Spleen (tissue), 13 donors: ENCODE data around the gene DCBLD1. TPM values are rescaled to one million over a fixed set of nuclear protein-coding genes. Genes with fewer than 3 reads are reported as not detected.
A peak's percentile ranks its signal among the peaks of the same experiment; 100 is the strongest.
"Not testable (repeated sequence)": the region's sequence is repeated elsewhere in the genome, so short reads cannot be mapped to it uniquely, and the experiment has no call there.

Experiments used
- DNase-seq: peaks from one replicate; pipeline ENCODE4 v3.0.0-alpha.2; 2020
- H3K27ac ChIP-seq, 8 donors: fragments of 200-600 bp; sonication (generic) in 7 of 8; 1 replicate in 4 of 8; 2 replicates in 4 of 8; pipeline versions ENCODE4 v1.5.0 to v1.8.0; 2016 to 2021; ENCODE audit warnings: inconsistent platforms in 4 of 8, mild to moderate bottlenecking in 4 of 8, moderate library complexity in 1 of 8
- H3K27me3 ChIP-seq, 7 donors: fragments of 200-600 bp; sonication (generic) in 6 of 7; replicated peaks in 1 of 7; 1 replicate in 4 of 7; 2 replicates in 3 of 7; pipeline versions ENCODE4 v1.5.0 to v1.8.0; 2016 to 2021; ENCODE audit warnings: inconsistent platforms in 3 of 7, mild to moderate bottlenecking in 1 of 7
- H3K36me3 ChIP-seq, 6 donors: fragments of 200-600 bp; sonication (generic) in 5 of 6; 1 replicate in 4 of 6; 2 replicates in 2 of 6; pipeline versions ENCODE4 v1.5.0 to v1.8.0; 2016 to 2021; ENCODE audit warnings: inconsistent platforms in 2 of 6
- H3K4me1 ChIP-seq, 6 donors: fragments of 200-600 bp; sonication (generic) in 5 of 6; 1 replicate in 3 of 6; 2 replicates in 3 of 6; pipeline versions ENCODE4 v1.5.0 to v1.8.0; 2016 to 2021; ENCODE audit warnings: inconsistent platforms in 3 of 6
- H3K4me3 ChIP-seq, 8 donors: fragments of 200-600 bp; sonication (generic) in 7 of 8; 1 replicate in 4 of 8; 2 replicates in 4 of 8; pipeline versions ENCODE4 v1.5.0 to v1.8.0; 2016 to 2021; ENCODE audit warnings: inconsistent platforms in 4 of 8, mild to moderate bottlenecking in 4 of 8, moderate library complexity in 2 of 8
- H3K9me3 ChIP-seq, 8 donors: fragments of 200-600 bp; sonication (generic) in 7 of 8; 1 replicate in 4 of 8; 2 replicates in 4 of 8; pipeline versions ENCODE4 v1.5.0 to v1.8.0; 2016 to 2021; ENCODE audit warnings: inconsistent platforms in 4 of 8
- POLR2A ChIP-seq, 3 donors: fragments of 450-650 bp; IDR thresholded peaks; one replicate each; pipeline ENCODE4 v1.5.1; 2017; ENCODE audit warnings: antibody characterized with exemption in 3 of 3, mild to moderate bottlenecking in 1 of 3
- POLR2AphosphoS5 ChIP-seq, 3 donors: sonication (generic); formaldehyde crosslinking; IDR thresholded peaks; one replicate each; pipeline ENCODE4 v1.5.1; 2017; ENCODE audit warnings: antibody characterized with exemption in 3 of 3
- WGBS, 5 donors: extraction: QIAGEN DNeasy Blood & Tissue Kit in 3 of 5; methylation state at CpG; one replicate each; pipeline versions ENCODE4 v1.1.5 to v1.1.7; 2013 to 2018; 5-methylcytosine and 5-hydroxymethylcytosine counted together
- intact Hi-C: fragments of 100-400 bp; cut with DNase I; formaldehyde crosslinking; loops from one replicate; pipeline ENCODE4 v1.15.0; 2023; ENCODE audit warnings: low total_unique reads
- long read RNA-seq, 2 donors: transcript quantifications; one replicate each; lab custom pipeline, GENCODE V29; 2026
- polyA plus RNA-seq, 3 donors: library from polyadenylated mRNA; stranded (reverse); fragments of 200-250 nt; gene quantifications; one replicate each; pipeline ENCODE4 v1.2.1, GENCODE V29; 2013
- total RNA-seq, 7 donors: library from RNA; depleted of rRNA in 3 of 7; stranded (reverse); fragments of >200 nt in 3 of 7; fragmentation: NEBNext Ultra II Directional in 4 of 7; extraction: Animal tissue kit (Norgen Biotek cat#: 25700) in 4 of 7; gene quantifications; one replicate each; pipeline versions ENCODE4 v1.1.0 to v1.2.1, GENCODE V29; 2016 to 2021
- TF ChIP-seq, protein P1 (sequence below), 11 experiments: fragments of 200-600 bp in 7 of 11; fragments of 450-650 bp in 4 of 11; sonication (generic) in 4 of 11; IDR thresholded peaks in 8 of 11; conservative IDR thresholded peaks in 3 of 11; 1 replicate in 7 of 11; 2 replicates in 4 of 11; pipeline versions ENCODE4 v1.4.0 to v1.8.0; 2016 to 2021; ENCODE audit warnings: antibody characterized with exemption in 11 of 11, inconsistent platforms in 4 of 11, mild to moderate bottlenecking in 1 of 11
- donor health status: healthy with polysubstance abuse.
- donor health status: DM: no; HTN: no; CAD: no; lungs with moderate emphysema.
- donor health status: DM: no; HTN: no; CAD: no.
- donor health status: Bipolar disorder and iron deficiency.
- donor health status: healthy.
- donor health status: DM: no; HTN: no; CAD: no.
- donor health status: DM: yes; HTN: yes; CAD: no.

Gene DCBLD1
- total RNA-seq, result 10 to 100 TPM in 2 of 7 donors, 1 to 10 TPM in 5; 7.0 to 16.7 (median 8.4) TPM
- polyA plus RNA-seq, result 1 to 10 TPM; 2.0 to 3.2 (median 2.6) TPM
- long read RNA-seq, donor 1, result 0 reads
- long read RNA-seq, donor 2, partial matches to known transcripts, result 0 of 2 reads
- long read RNA-seq, donor 2, other reads (novel, unspliced or antisense), result 0 of 2 reads

DNA sequence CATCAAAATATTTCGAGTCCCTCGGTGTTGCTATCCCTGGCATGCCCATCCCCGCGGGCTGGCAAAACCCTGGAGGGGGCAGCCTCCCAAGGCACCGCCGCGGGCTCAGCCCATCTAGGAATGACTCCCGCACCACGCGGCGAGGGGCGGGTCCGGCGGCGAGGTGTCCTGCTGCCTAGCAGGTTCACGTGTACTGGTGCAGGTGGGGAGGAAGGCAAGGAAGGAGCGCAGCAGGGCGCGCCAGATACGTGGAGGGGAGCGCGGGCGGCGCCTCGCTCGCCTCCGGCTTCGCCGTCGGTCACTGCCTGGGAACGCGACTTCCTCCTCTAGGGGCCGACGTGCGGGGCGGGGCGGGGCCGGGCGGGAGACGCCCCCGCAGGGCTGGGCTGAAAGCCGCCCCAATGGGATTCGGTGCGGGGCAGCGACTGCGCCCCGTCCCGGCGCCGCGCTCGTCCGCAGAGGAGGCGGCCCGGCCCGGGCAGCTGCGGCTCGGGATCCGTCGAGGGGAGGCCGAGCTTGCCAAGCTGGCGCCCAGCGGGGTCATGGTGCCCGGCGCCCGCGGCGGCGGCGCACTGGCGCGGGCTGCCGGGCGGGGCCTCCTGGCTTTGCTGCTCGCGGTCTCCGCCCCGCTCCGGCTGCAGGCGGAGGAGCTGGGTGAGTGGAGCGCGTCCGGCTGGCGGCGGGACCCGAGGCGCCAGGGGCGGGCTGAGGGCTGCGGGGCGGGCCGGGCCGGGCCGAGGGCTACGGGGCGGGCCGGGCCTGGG, at the start of gene DCBLD1:
DCBLD1 (plus strand) TSS at position 435 of the 764 bp plus-strand sequence; CDS start at position 543, 108 bp downstream.
- Histone ChIP-seq H3K4me3 (peak within 1 kb of the TSS; percentile 29 to 80 (median 72)), H3K9me3 (no peaks in the 10 kb centered on the region), H3K4me1 (peaks cover 0 to 45% (median 29%) of the 10 kb centered on the region in 6 donors), H3K36me3 (no peaks in the 10 kb centered on the region), H3K27me3 (peaks cover 0 to 46% (median 0%) of the 10 kb centered on the region in 7 donors), H3K27ac (peak within 1 kb of the TSS; percentile 11 to 90 (median 84))
- DNase-seq, result peak; percentile 94
- TF ChIP-seq, protein P1, sequence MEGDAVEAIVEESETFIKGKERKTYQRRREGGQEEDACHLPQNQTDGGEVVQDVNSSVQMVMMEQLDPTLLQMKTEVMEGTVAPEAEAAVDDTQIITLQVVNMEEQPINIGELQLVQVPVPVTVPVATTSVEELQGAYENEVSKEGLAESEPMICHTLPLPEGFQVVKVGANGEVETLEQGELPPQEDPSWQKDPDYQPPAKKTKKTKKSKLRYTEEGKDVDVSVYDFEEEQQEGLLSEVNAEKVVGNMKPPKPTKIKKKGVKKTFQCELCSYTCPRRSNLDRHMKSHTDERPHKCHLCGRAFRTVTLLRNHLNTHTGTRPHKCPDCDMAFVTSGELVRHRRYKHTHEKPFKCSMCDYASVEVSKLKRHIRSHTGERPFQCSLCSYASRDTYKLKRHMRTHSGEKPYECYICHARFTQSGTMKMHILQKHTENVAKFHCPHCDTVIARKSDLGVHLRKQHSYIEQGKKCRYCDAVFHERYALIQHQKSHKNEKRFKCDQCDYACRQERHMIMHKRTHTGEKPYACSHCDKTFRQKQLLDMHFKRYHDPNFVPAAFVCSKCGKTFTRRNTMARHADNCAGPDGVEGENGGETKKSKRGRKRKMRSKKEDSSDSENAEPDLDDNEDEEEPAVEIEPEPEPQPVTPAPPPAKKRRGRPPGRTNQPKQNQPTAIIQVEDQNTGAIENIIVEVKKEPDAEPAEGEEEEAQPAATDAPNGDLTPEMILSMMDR (IDR thresholded peaks at IDR 0.05 in 8 of 11, conservative IDR thresholded peaks at IDR 0.05 in 3 of 11), result peak in 2 of 11 experiments; percentile 12 to 13
- TF ChIP-seq POLR2AphosphoS5 (IDR thresholded peaks at IDR 0.05) (peak; percentile 47 to 74 (median 69)), POLR2A (IDR thresholded peaks at IDR 0.05) (no peak)
- intact Hi-C loops, result no loop called here
- 0 to 1% (median 1%) methylated on average over 14 to 96 of the region's 96 CpGs for WGBS, 5 donors

DNA sequence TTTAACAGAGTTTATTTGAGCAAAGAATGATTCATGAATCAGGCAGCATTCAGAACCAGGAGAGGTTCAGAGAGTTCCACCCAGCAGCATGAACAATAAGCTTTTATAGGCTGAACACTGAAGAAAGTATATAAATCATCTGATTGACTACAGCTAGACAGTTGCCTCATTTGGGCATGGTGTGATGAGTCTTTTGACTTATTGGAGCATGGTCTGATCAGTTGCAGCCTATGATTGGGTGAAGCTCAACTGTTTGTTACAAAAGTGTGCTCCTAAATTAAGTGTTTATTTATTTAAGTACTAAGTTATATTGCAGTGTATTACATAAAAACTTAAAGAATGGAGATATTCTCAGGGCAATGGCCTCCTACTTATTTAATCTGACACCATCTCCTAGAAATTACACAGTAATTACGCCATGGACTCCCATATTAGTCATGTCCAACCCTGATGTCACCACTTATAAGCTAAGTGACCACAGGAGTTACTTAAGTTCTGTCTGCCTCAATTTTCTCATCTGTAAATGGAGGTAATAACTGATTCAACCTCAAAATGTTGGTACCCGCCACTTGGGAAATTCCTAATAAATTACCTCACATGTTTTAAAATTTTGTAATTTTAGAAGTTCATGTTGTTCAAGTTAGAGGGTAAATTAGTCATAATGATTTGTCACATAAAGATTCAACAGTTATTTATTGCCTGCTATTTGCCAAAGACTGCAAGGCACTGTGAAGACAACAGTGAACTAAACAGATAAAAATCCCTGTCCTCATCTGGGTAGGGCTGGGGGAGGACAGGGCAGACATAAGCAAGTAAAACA, 41.6 kb upstream of the DCBLD1 start:
- H3K36me3 ChIP-seq, result no peaks in the 10 kb centered on the region
- intact Hi-C loops, result no loop called here
- DNase-seq, result no peak
- peaks cover 0 to 29% (median 0%) of the 10 kb centered on the region in 7 donors for H3K27me3 ChIP-seq
- H3K27ac ChIP-seq, result no peak overlapping the region
- H3K9me3 ChIP-seq, result no peaks in the 10 kb centered on the region
- no peaks in the 10 kb centered on the region for H3K4me1 ChIP-seq
- 68 to 83% (median 73%) methylated on average over 2 of the region's 2 CpGs for WGBS, 5 donors
- TF ChIP-seq POLR2AphosphoS5 (IDR thresholded peaks at IDR 0.05) (no peak), POLR2A (IDR thresholded peaks at IDR 0.05) (no peak)
- TF ChIP-seq, protein P1 (IDR thresholded peaks at IDR 0.05 in 8 of 11, conservative IDR thresholded peaks at IDR 0.05 in 3 of 11), result no peak
- H3K4me3 ChIP-seq, result no peak overlapping the region

DNA sequence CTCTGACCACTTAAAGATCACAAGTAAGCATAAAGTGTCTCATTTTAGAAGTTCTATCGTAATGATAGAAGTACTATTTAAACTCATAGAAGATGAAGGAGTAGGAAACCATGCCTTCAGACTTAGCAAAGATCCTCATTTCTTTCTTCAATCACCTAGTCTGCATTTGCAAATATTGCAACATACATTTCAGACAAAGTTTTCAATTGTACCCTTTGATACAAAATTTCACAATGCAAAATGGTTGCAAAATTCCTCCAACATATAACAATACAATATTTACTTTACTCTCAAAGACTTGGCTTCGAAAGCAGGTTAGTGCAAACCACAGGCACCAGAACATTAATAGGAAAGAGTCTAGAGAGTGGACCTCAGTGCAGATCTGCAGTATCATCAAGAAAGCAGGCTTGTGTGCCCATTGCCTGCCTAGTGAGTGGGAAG, 40.6 kb upstream of the DCBLD1 start:
- Histone ChIP-seq H3K36me3 (no peaks in the 10 kb centered on the region), H3K9me3 (no peaks in the 10 kb centered on the region), H3K4me3 (no peak overlapping the region), H3K4me1 (no peaks in the 10 kb centered on the region), H3K27me3 (peaks cover 0 to 28% (median 0%) of the 10 kb centered on the region in 7 donors), H3K27ac (no peak overlapping the region)
- 55 to 81% (median 69%) methylated on average over 2 of the region's 2 CpGs for WGBS, 5 donors
- intact Hi-C loops, result no loop called here
- DNase-seq, result no peak
- TF ChIP-seq, protein P1 (IDR thresholded peaks at IDR 0.05 in 8 of 11, conservative IDR thresholded peaks at IDR 0.05 in 3 of 11), result no peak
- TF ChIP-seq POLR2A (IDR thresholded peaks at IDR 0.05) (no peak), POLR2AphosphoS5 (IDR thresholded peaks at IDR 0.05) (no peak)

DNA sequence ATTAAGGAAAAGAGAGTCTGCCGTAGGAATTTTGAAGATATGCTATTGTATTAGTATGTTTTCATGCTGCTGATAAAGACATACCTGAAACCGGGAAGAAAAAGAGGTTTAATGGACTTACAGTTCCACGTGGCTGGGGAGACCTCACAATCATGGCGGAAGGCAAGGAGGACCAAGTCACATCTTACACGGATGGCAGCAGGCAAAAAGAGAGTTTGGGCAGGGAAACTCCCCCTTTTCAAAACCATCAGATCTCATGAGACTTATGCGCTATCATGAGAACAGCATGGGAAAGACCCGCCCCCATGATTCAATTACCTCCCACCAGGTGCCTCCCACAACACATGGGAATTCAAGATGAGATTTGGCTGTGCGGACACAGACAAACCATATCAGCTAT, 40.2 kb upstream of the DCBLD1 start:
- DNase-seq, intact Hi-C loops, H3K36me3 ChIP-seq, H3K9me3 ChIP-seq, H3K27ac ChIP-seq, H3K4me1 ChIP-seq, H3K4me3 ChIP-seq: not testable (repeated sequence)
- peaks cover 0 to 30% (median 0%) of the 10 kb centered on the region in 7 donors for H3K27me3 ChIP-seq
- WGBS, 5 donors, result 78 to 93% (median 91%) methylated on average over 8 of the region's 8 CpGs
